SW480 (cell line): ENCODE results near the gene NSMF.

ENCODE experiments used
- DNase-seq: peaks from one replicate; pipeline ENCODE4 v3.0.0-alpha.2; 2016; ENCODE audit warnings: low spot score

NSMF gene

GRCh38 chr9:137459152-137459600, at the start of gene NSMF:
Gene NSMF (minus strand): TSS chr9:137459334. CDS start chr9:137459102, 232 bp downstream.
- peak; percentile 85 for DNase-seq

GRCh38 chr9:137506702-137507171, 47.6 kb upstream of the NSMF start:
- peak; percentile 93 for DNase-seq

- DNase-seq, result peak; percentile 91
These were observed 47.1 kb upstream of the NSMF start for GRCh38 chr9:137506274-137506673.

GRCh38 chr9:137505421-137506140, 46.4 kb upstream of the NSMF start:
- DNase-seq, result peak; percentile 89

- DNase-seq, result no peak
These were observed 45.3 kb upstream of the NSMF start for GRCh38 chr9:137504432-137504777.

GRCh38 chr9:137502008-137502911, 43.1 kb upstream of the NSMF start:
- DNase-seq, result no peak

- no peak for DNase-seq
These were observed 42.3 kb upstream of the NSMF start for GRCh38 chr9:137501457-137501856.

- no peak for DNase-seq
These were observed 41.7 kb upstream of the NSMF start for GRCh38 chr9:137500666-137501397.

GRCh38 chr9:137499858-137500661, 40.9 kb upstream of the NSMF start:
- DNase-seq, result no peak

- DNase-seq, result no peak
These were observed 40.3 kb upstream of the NSMF start for GRCh38 chr9:137499416-137499815.

GRCh38 chr9:137498720-137499150, 39.6 kb upstream of the NSMF start:
- no peak for DNase-seq

GRCh38 chr9:137497921-137498719, 39.0 kb upstream of the NSMF start:
- DNase-seq, result peak; percentile 80

- DNase-seq, result no peak
These were observed 37.7 kb upstream of the NSMF start for GRCh38 chr9:137496601-137497375.

GRCh38 chr9:137494550-137495351, 35.6 kb upstream of the NSMF start:
- DNase-seq, result no peak

- DNase-seq, result no peak
These were observed 35.0 kb upstream of the NSMF start for GRCh38 chr9:137494104-137494544.

GRCh38 chr9:137493364-137494103, 34.4 kb upstream of the NSMF start:
- DNase-seq, result no peak

- peak; percentile 78 for DNase-seq
These were observed 33.6 kb upstream of the NSMF start for GRCh38 chr9:137492464-137493363.
